Mucosa of rectum (tissue), 2 donors: ENCODE results near the gene SHE.

Experiments used
- H3K27ac ChIP-seq, 2 donors: one replicate each; pipeline ENCODE4 v1.7.0; 2013; ENCODE audit warnings: inconsistent platforms in 2 of 2, low read depth in 2 of 2, low read length in 2 of 2
- H3K27me3 ChIP-seq, 2 donors: one replicate each; pipeline ENCODE4 v1.7.0; 2013; ENCODE audit warnings: low read length in 2 of 2; ENCODE audit not compliant: control insufficient read depth in 2 of 2, insufficient read depth in 2 of 2
- H3K36me3 ChIP-seq, 2 donors: one replicate each; pipeline ENCODE4 v1.7.0; 2013; ENCODE audit warnings: low read length in 2 of 2; ENCODE audit not compliant: control insufficient read depth in 2 of 2, insufficient read depth in 2 of 2
- H3K4me1 ChIP-seq, 2 donors: one replicate each; pipeline ENCODE4 v1.7.0; 2013; ENCODE audit warnings: low read length in 2 of 2, mild to moderate bottlenecking in 1 of 2; ENCODE audit not compliant: control insufficient read depth in 2 of 2, insufficient read depth in 2 of 2
- H3K4me3 ChIP-seq, 2 donors: one replicate each; pipeline ENCODE4 v1.7.0; 2013; ENCODE audit warnings: low read length in 2 of 2
- H3K9ac ChIP-seq, 2 donors: one replicate each; pipeline ENCODE4 v1.7.0; 2013; ENCODE audit warnings: low read length in 2 of 2, low read depth in 1 of 2, mild to moderate bottlenecking in 1 of 2
- H3K9me3 ChIP-seq, 2 donors: one replicate each; pipeline ENCODE4 v1.7.0; 2013; ENCODE audit warnings: low read length in 2 of 2; ENCODE audit not compliant: control insufficient read depth in 2 of 2
- donor health status: healthy.
- donor health status: Normal muscosa, but diverticular disease.

SHE gene

GRCh38 chr1:154440036-154440804 is 62.0 kb downstream of the SHE start:
- Histone ChIP-seq H3K9ac (no peak overlapping the region), H3K36me3 (peaks cover 13% of the 10 kb centered on the region in 2 donors), H3K4me3 (no peak overlapping the region), H3K9me3 (no peaks in the 10 kb centered on the region), H3K27ac (peak overlapping the region; percentile 70 to 71), H3K27me3 (no peaks in the 10 kb centered on the region), H3K4me1 (peaks cover 8% of the 10 kb centered on the region in 2 donors)

- peaks cover 11 to 21% of the 10 kb centered on the region in 2 donors for H3K36me3 ChIP-seq
- H3K4me1 ChIP-seq, result peaks cover 21 to 22% of the 10 kb centered on the region in 2 donors
These were observed 65.8 kb downstream of the SHE start for GRCh38 chr1:154436433-154436832.

GRCh38 chr1:154435599-154436200 is 66.5 kb downstream of the SHE start:
- peaks cover 11 to 23% of the 10 kb centered on the region in 2 donors for H3K36me3 ChIP-seq
- peaks cover 21 to 27% of the 10 kb centered on the region in 2 donors for H3K4me1 ChIP-seq
- peak overlapping the region in 1 of 2 donors; percentile 87 for H3K27ac ChIP-seq
- no peaks in the 10 kb centered on the region for H3K9me3 ChIP-seq
- H3K9ac ChIP-seq, result no peak overlapping the region
- H3K27me3 ChIP-seq, result no peaks in the 10 kb centered on the region
- no peak overlapping the region for H3K4me3 ChIP-seq

More at GRCh38 chr1:154436433-154436832, 65.8 kb downstream of the SHE start:
- H3K27ac ChIP-seq, result no peak overlapping the region
- no peak overlapping the region for H3K9ac ChIP-seq
- H3K27me3 ChIP-seq, result no peaks in the 10 kb centered on the region
- H3K4me3 ChIP-seq, result no peak overlapping the region
- no peaks in the 10 kb centered on the region for H3K9me3 ChIP-seq

GRCh38 chr1:154434346-154435085 is 67.7 kb downstream of the SHE start:
- Histone ChIP-seq H3K9me3 (no peaks in the 10 kb centered on the region), H3K27ac (peak overlapping the region; percentile 84 to 87), H3K9ac (peak overlapping the region; percentile 63 to 68), H3K4me3 (peak overlapping the region; percentile 6 to 63), H3K36me3 (peaks cover 11 to 25% of the 10 kb centered on the region in 2 donors), H3K27me3 (no peaks in the 10 kb centered on the region), H3K4me1 (peaks cover 29 to 31% of the 10 kb centered on the region in 2 donors)

- Histone ChIP-seq H3K27me3 (no peaks in the 10 kb centered on the region), H3K36me3 (peaks cover 11 to 25% of the 10 kb centered on the region in 2 donors), H3K27ac (peak overlapping the region; percentile 47 to 52), H3K9ac (peak overlapping the region in 1 of 2 donors; percentile 11), H3K9me3 (no peaks in the 10 kb centered on the region), H3K4me1 (peaks cover 32 to 41% of the 10 kb centered on the region in 2 donors), H3K4me3 (no peak overlapping the region)
These were observed 68.9 kb downstream of the SHE start for GRCh38 chr1:154433161-154433764.

- Histone ChIP-seq H3K36me3 (peaks cover 11 to 25% of the 10 kb centered on the region in 2 donors), H3K27me3 (no peaks in the 10 kb centered on the region), H3K4me1 (peaks cover 46 to 53% of the 10 kb centered on the region in 2 donors), H3K27ac (peak overlapping the region in 1 of 2 donors; percentile 32), H3K4me3 (no peak overlapping the region), H3K9ac (no peak overlapping the region), H3K9me3 (no peaks in the 10 kb centered on the region)
These were observed 70.4 kb downstream of the SHE start for GRCh38 chr1:154431586-154432373.

GRCh38 chr1:154430903-154431302 is 71.3 kb downstream of the SHE start:
- peak overlapping the region in 1 of 2 donors; percentile 66 for H3K27ac ChIP-seq
- H3K4me1 ChIP-seq, result peaks cover 46 to 53% of the 10 kb centered on the region in 2 donors

GRCh38 chr1:154429841-154430611 is 72.2 kb downstream of the SHE start:
- Histone ChIP-seq H3K9ac (peak overlapping the region; percentile 44 to 58), H3K27me3 (no peaks in the 10 kb centered on the region), H3K36me3 (peaks cover 3 to 18% of the 10 kb centered on the region in 2 donors), H3K4me3 (no peak overlapping the region), H3K4me1 (peaks cover 43 to 48% of the 10 kb centered on the region in 2 donors), H3K9me3 (no peaks in the 10 kb centered on the region), H3K27ac (peak overlapping the region; percentile 48 to 66)

More at GRCh38 chr1:154430903-154431302, 71.3 kb downstream of the SHE start:
- Histone ChIP-seq H3K4me3 (no peak overlapping the region), H3K9ac (peak overlapping the region in 1 of 2 donors; percentile 44), H3K27me3 (no peaks in the 10 kb centered on the region), H3K9me3 (no peaks in the 10 kb centered on the region), H3K36me3 (peaks cover 7 to 23% of the 10 kb centered on the region in 2 donors)
